Hepatocyte (in vitro differentiated cells): ENCODE data around the gene DIS3L. TPM values are rescaled to one million over a fixed set of nuclear protein-coding genes. Genes with fewer than 3 reads are reported as not detected.

Source experiments
- DNase-seq: peaks from one replicate; pipeline ENCODE4 v3.0.0-alpha.2; 2016; ENCODE audit warnings: low spot score
- H2AFZ ChIP-seq: fragments of 200-600 bp; sonication (generic); 2 replicates; pipeline ENCODE4 v1.6.0; 2016; ENCODE audit warnings: antibody characterized with exemption, mild to moderate bottlenecking
- H3K27ac ChIP-seq: fragments of 200-600 bp; sonication (generic); 2 replicates; pipeline ENCODE4 v1.5.1; 2016; ENCODE audit warnings: mild to moderate bottlenecking
- H3K27me3 ChIP-seq: fragments of 200-600 bp; sonication (generic); 2 replicates; pipeline ENCODE4 v1.6.1; 2016
- H3K36me3 ChIP-seq: fragments of 200-600 bp; sonication (generic); replicated peaks from 2 replicates; pipeline ENCODE4 v1.5.1; 2016; ENCODE audit warnings: low read depth; ENCODE audit not compliant: insufficient read depth
- H3K4me1 ChIP-seq: fragments of 200-600 bp; sonication (generic); 2 replicates; pipeline ENCODE4 v1.5.1; 2016; ENCODE audit warnings: mild to moderate bottlenecking, moderate library complexity; ENCODE audit not compliant: insufficient read depth
- H3K4me2 ChIP-seq: fragments of 200-600 bp; sonication (generic); 2 replicates; pipeline ENCODE4 v1.6.0; 2016
- H3K4me3 ChIP-seq: fragments of 200-600 bp; sonication (generic); 2 replicates; pipeline ENCODE4 v1.5.1; 2016; ENCODE audit warnings: mild to moderate bottlenecking
- H3K79me2 ChIP-seq: fragments of 200-600 bp; sonication (generic); 2 replicates; pipeline ENCODE4 v1.6.0; 2017; ENCODE audit warnings: mild to moderate bottlenecking
- H3K9me2 ChIP-seq: fragments of 200-600 bp; sonication (generic); replicated peaks from 2 replicates; pipeline ENCODE4 v1.6.0; 2017; ENCODE audit warnings: mild to moderate bottlenecking; ENCODE audit not compliant: insufficient read depth
- H3K9me3 ChIP-seq: fragments of 200-600 bp; sonication (generic); 2 replicates; pipeline ENCODE4 v1.5.1; 2016; ENCODE audit warnings: low read depth, mild to moderate bottlenecking
- H4K20me1 ChIP-seq: fragments of 200-600 bp; sonication (generic); 2 replicates; pipeline ENCODE4 v1.6.0; 2016; ENCODE audit warnings: mild to moderate bottlenecking; ENCODE audit not compliant: insufficient read depth, poor library complexity, severe bottlenecking
- EZH2 ChIP-seq: fragments of 200-600 bp; sonication (generic); IDR thresholded peaks from 2 replicates; pipeline ENCODE4 v1.6.1; 2016; ENCODE audit warnings: antibody characterized with exemption, mild to moderate bottlenecking, borderline replicate concordance
- EZH2phosphoT487 ChIP-seq: fragments of 200-600 bp; sonication (generic); IDR thresholded peaks from one replicate; pipeline ENCODE4 v1.6.1; 2018; ENCODE audit warnings: antibody characterized with exemption, mild to moderate bottlenecking, low read depth, moderate library complexity; ENCODE audit not compliant: unreplicated experiment, severe bottlenecking
- WGBS: methylation state at CpG from one replicate; pipeline ENCODE4 v1.1.6; 2016; ENCODE audit warnings: low lambda C conversion rate; ENCODE audit errors: missing lambda C conversion rate; 5-methylcytosine and 5-hydroxymethylcytosine counted together
- polyA plus RNA-seq: library from polyadenylated mRNA; unstranded; fragments of >200 nt; fragmentation: Nextera tagmentation; extraction: Ambion mirVana; gene quantifications from 2 replicates; pipeline ENCODE4 v1.2.1, GENCODE V29; 2016
- total RNA-seq: library from RNA; depleted of rRNA; stranded (reverse); fragments of >200 nt; gene quantifications from 2 replicates; pipeline ENCODE4 v1.2.3, GENCODE V29; 2014
- TF ChIP-seq, protein P1 (sequence below): fragments of 200-600 bp; sonication (generic); IDR thresholded peaks from 2 replicates; pipeline ENCODE4 v1.5.1; 2016; ENCODE audit warnings: antibody characterized with exemption, mild to moderate bottlenecking; ENCODE audit not compliant: poor library complexity

The DIS3L gene
- total and polyA plus RNA-seq, 2 experiments from 2014 or later, result 18.6 to 34.4 TPM

DNA sequence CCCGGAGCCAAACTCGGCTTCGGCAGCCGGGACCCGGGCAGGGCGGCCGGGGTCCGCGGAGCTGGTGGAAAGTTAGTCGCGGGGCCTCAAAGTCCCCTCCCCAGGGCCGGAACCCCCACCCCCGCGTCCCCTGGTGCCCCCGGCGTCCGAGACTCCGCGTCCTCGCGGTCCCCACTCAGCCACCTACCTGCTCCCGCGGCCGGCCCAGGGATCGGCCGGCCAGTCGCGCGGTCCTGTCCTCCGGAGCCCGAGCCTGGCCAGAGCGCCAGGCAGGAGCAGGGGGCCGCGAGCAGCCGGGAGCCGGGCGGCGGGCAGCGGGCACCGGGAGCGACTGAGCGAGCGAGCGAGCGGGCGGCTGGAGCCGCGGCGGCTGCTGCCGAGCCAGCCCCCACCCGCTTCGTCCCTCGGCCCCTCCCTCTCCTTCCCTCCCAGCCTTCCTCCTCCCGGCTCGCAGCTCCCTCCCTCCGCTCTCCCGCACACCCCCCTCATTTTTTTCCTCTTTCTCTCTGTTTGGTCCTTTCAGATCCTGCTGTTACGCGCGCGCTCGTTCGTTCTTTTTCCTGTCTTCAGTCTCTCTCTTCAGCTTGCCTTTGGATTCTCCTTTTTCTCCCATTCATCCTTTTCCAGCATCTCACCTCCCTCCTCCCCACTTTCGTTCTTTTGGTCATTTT, 39.8 kb upstream of the DIS3L start, which contains the start of gene MEGF11:
Gene MEGF11, minus strand, starts transcription at position 333 of the 671 bp plus-strand sequence. CDS start 125,347 bp downstream, outside the sequence.
- Histone ChIP-seq H3K4me1 (peaks cover 22% of the 10 kb centered on the region), H3K36me3 (no peaks in the 10 kb centered on the region), H3K4me2 (peak within 1 kb of the TSS; percentile 99), H3K4me3 (peak within 1 kb of the TSS; percentile 60), H3K27me3 (peaks cover 99% of the 10 kb centered on the region), H3K27ac (no peak within 1 kb of the TSS), H2AFZ (peak within 1 kb of the TSS; percentile 74), H4K20me1 (no peaks in the 10 kb centered on the region), H3K79me2 (no peaks in the 10 kb centered on the region), H3K9me2 (no peaks in the 10 kb centered on the region), H3K9me3 (no peaks in the 10 kb centered on the region)
- TF ChIP-seq EZH2phosphoT487 (no peak), EZH2 (no peak)
- TF ChIP-seq, protein P1, sequence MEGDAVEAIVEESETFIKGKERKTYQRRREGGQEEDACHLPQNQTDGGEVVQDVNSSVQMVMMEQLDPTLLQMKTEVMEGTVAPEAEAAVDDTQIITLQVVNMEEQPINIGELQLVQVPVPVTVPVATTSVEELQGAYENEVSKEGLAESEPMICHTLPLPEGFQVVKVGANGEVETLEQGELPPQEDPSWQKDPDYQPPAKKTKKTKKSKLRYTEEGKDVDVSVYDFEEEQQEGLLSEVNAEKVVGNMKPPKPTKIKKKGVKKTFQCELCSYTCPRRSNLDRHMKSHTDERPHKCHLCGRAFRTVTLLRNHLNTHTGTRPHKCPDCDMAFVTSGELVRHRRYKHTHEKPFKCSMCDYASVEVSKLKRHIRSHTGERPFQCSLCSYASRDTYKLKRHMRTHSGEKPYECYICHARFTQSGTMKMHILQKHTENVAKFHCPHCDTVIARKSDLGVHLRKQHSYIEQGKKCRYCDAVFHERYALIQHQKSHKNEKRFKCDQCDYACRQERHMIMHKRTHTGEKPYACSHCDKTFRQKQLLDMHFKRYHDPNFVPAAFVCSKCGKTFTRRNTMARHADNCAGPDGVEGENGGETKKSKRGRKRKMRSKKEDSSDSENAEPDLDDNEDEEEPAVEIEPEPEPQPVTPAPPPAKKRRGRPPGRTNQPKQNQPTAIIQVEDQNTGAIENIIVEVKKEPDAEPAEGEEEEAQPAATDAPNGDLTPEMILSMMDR, result no peak
- WGBS, result 3% methylated on average over 49 of the region's 64 CpGs
- peak; percentile 44 for DNase-seq

- no peak overlapping the region for H2AFZ ChIP-seq
- WGBS, result 4% methylated on average over 33 of the region's 36 CpGs
- H4K20me1 ChIP-seq, result no peaks in the 10 kb centered on the region
- no peaks in the 10 kb centered on the region for H3K9me2 ChIP-seq
- no peak overlapping the region for H3K27ac ChIP-seq
- TF ChIP-seq, protein P1, result no peak
- TF ChIP-seq EZH2 (peak; percentile 88), EZH2phosphoT487 (peak; percentile 68)
- H3K4me1 ChIP-seq, result peaks cover 22% of the 10 kb centered on the region
- DNase-seq, result no peak
- no peaks in the 10 kb centered on the region for H3K36me3 ChIP-seq
- peak overlapping the region; percentile 99 for H3K4me2 ChIP-seq
- H3K79me2 ChIP-seq, result no peaks in the 10 kb centered on the region
- H3K9me3 ChIP-seq, result no peaks in the 10 kb centered on the region
- H3K4me3 ChIP-seq, result peak overlapping the region; percentile 60
- H3K27me3 ChIP-seq, result peaks cover 92% of the 10 kb centered on the region
These were observed 39.0 kb upstream of the DIS3L start for GRCh38 chr15:66254089-66254950.

- no peak for TF ChIP-seq EZH2phosphoT487
- no peak for TF ChIP-seq EZH2
- TF ChIP-seq, protein P1, result no peak
- Histone ChIP-seq H3K4me2 (no peak overlapping the region), H4K20me1 (no peaks in the 10 kb centered on the region), H3K9me2 (no peaks in the 10 kb centered on the region), H3K9me3 (no peaks in the 10 kb centered on the region), H2AFZ (no peak overlapping the region), H3K27ac (no peak overlapping the region), H3K36me3 (no peaks in the 10 kb centered on the region), H3K27me3 (peaks cover 84% of the 10 kb centered on the region), H3K4me1 (peaks cover 22% of the 10 kb centered on the region), H3K4me3 (no peak overlapping the region), H3K79me2 (no peaks in the 10 kb centered on the region)
- DNase-seq, result no peak
- WGBS, result 38% methylated on average over 19 of the region's 19 CpGs
These were observed 38.3 kb upstream of the DIS3L start for GRCh38 chr15:66254951-66255676.
